Osteoblast (primary cell): ENCODE data around the gene DBNL. TPM values are rescaled to one million over a fixed set of nuclear protein-coding genes. Genes with fewer than 3 reads are reported as not detected.

Experiments used
- DNase-seq: peaks from one replicate; pipeline ENCODE4 v3.0.0; 2011; ENCODE audit warnings: low spot score, mixed read lengths; ENCODE audit not compliant: insufficient read length; ENCODE audit errors: missing footprints
- H2AFZ ChIP-seq: 2 replicates; pipeline ENCODE4 v1.6.0; 2011; ENCODE audit warnings: mild to moderate bottlenecking, low read length
- H3K27ac ChIP-seq: 2 replicates; pipeline ENCODE4 v1.5.1; 2011; ENCODE audit warnings: mild to moderate bottlenecking, low read depth, low read length, moderate library complexity
- H3K27me3 ChIP-seq: 2 replicates; pipeline ENCODE4 v1.6.0; 2012; ENCODE audit warnings: mild to moderate bottlenecking, control low read depth, inconsistent platforms, low read length, moderate library complexity; ENCODE audit not compliant: insufficient read depth
- H3K36me3 ChIP-seq: 2 replicates; pipeline ENCODE4 v1.5.1; 2011; ENCODE audit warnings: mild to moderate bottlenecking, low read length, control low read depth, moderate library complexity; ENCODE audit not compliant: insufficient read depth
- H3K4me1 ChIP-seq: 2 replicates; pipeline ENCODE4 v1.5.1; 2011; ENCODE audit warnings: mild to moderate bottlenecking, low read length, control low read depth, moderate library complexity; ENCODE audit not compliant: insufficient read depth
- H3K4me2 ChIP-seq: 2 replicates; pipeline ENCODE4 v1.6.0; 2011; ENCODE audit warnings: mild to moderate bottlenecking, low read length; ENCODE audit not compliant: insufficient read depth
- H3K4me3 ChIP-seq: fragments of 200-600 bp; sonication (generic); 3 replicates; pipeline ENCODE4 v1.5.1; 2012; ENCODE audit warnings: mild to moderate bottlenecking, low read length, inconsistent platforms; ENCODE audit not compliant: insufficient read depth
- H3K79me2 ChIP-seq: 2 replicates; pipeline ENCODE4 v1.6.0; 2012; ENCODE audit warnings: mild to moderate bottlenecking, low read length, control low read depth, inconsistent platforms; ENCODE audit not compliant: insufficient read depth
- H3K9me3 ChIP-seq: 2 replicates; pipeline ENCODE4 v1.5.1; 2011; ENCODE audit warnings: low read depth, low read length, control low read depth
- H4K20me1 ChIP-seq: 2 replicates; pipeline ENCODE4 v1.6.0; 2012; ENCODE audit warnings: mild to moderate bottlenecking, low read length, control low read depth; ENCODE audit not compliant: insufficient read depth
- CTCF ChIP-seq: IDR thresholded peaks from 2 replicates; pipeline ENCODE4 v1.5.1; 2011; ENCODE audit warnings: mild to moderate bottlenecking, low read depth, low read length, moderate library complexity; ENCODE audit errors: extremely low read depth
- total RNA-seq: library from RNA; depleted of rRNA; stranded (reverse); fragments of >200 nt; gene quantifications from 2 replicates; pipeline ENCODE4 v1.2.3, GENCODE V29; 2012

The DBNL gene
- total RNA-seq, 1 donor = 105 TPM

- Histone ChIP-seq H3K9me3 (no peaks in the 10 kb centered on the region), H3K36me3 (no peaks in the 10 kb centered on the region), H4K20me1 (no peaks in the 10 kb centered on the region), H3K4me3 (no peak overlapping the region), H3K79me2 (no peaks in the 10 kb centered on the region), H3K27me3 (no peaks in the 10 kb centered on the region), H3K27ac (no peak overlapping the region), H3K4me2 (no peak overlapping the region), H2AFZ (peak overlapping the region; percentile 78), H3K4me1 (peaks cover 4% of the 10 kb centered on the region)
- TF ChIP-seq CTCF = no peak
- DNase-seq = peak; percentile 11
Observed at GRCh38 chr7:44094365-44094764, 49.9 kb downstream of the DBNL start.

GRCh38 chr7:44094883-44095592 lies 50.5 kb downstream of the DBNL start:
- Histone ChIP-seq H3K9me3 (no peaks in the 10 kb centered on the region), H3K4me2 (no peak overlapping the region), H3K79me2 (no peaks in the 10 kb centered on the region), H3K27me3 (no peaks in the 10 kb centered on the region), H4K20me1 (no peaks in the 10 kb centered on the region), H3K27ac (no peak overlapping the region), H3K4me1 (peaks cover 3% of the 10 kb centered on the region), H2AFZ (peak overlapping the region; percentile 78), H3K36me3 (no peaks in the 10 kb centered on the region), H3K4me3 (no peak overlapping the region)
- TF ChIP-seq CTCF = no peak
- DNase-seq = peak; percentile 31

GRCh38 chr7:44095781-44096180 lies 51.3 kb downstream of the DBNL start:
- peaks cover 10% of the 10 kb centered on the region for H3K4me1 ChIP-seq
- no peaks in the 10 kb centered on the region for H3K9me3 ChIP-seq
- peak; percentile 39 for DNase-seq
- TF ChIP-seq CTCF = no peak
- H2AFZ ChIP-seq = no peak overlapping the region
- H3K4me3 ChIP-seq = no peak overlapping the region
- no peak overlapping the region for H3K4me2 ChIP-seq
- H3K27ac ChIP-seq = no peak overlapping the region
- H3K27me3 ChIP-seq = no peaks in the 10 kb centered on the region
- no peaks in the 10 kb centered on the region for H3K36me3 ChIP-seq
- no peaks in the 10 kb centered on the region for H3K79me2 ChIP-seq
- no peaks in the 10 kb centered on the region for H4K20me1 ChIP-seq

GRCh38 chr7:44096326-44096881 lies 51.9 kb downstream of the DBNL start:
- H3K4me3 ChIP-seq = no peak overlapping the region
- H4K20me1 ChIP-seq = no peaks in the 10 kb centered on the region
- no peaks in the 10 kb centered on the region for H3K9me3 ChIP-seq
- no peaks in the 10 kb centered on the region for H3K27me3 ChIP-seq
- no peak overlapping the region for H3K4me2 ChIP-seq
- no peak for TF ChIP-seq CTCF
- H3K79me2 ChIP-seq = no peaks in the 10 kb centered on the region
- H3K36me3 ChIP-seq = no peaks in the 10 kb centered on the region
- no peak for DNase-seq
- no peak overlapping the region for H3K27ac ChIP-seq
- peaks cover 15% of the 10 kb centered on the region for H3K4me1 ChIP-seq
- H2AFZ ChIP-seq = no peak overlapping the region
